Measurements from ENCODE around the gene DNM2. TPM values are rescaled to one million over a fixed set of nuclear protein-coding genes. Genes with fewer than 3 reads are reported as not detected.

DNM2 gene
- total and polyA plus RNA-seq, 10 of the 15 experiments (the other 5 are each of a cell fraction or from before 2014, with no cell fraction given), result 1.2 to 146 (median 68.9) TPM

DNA sequence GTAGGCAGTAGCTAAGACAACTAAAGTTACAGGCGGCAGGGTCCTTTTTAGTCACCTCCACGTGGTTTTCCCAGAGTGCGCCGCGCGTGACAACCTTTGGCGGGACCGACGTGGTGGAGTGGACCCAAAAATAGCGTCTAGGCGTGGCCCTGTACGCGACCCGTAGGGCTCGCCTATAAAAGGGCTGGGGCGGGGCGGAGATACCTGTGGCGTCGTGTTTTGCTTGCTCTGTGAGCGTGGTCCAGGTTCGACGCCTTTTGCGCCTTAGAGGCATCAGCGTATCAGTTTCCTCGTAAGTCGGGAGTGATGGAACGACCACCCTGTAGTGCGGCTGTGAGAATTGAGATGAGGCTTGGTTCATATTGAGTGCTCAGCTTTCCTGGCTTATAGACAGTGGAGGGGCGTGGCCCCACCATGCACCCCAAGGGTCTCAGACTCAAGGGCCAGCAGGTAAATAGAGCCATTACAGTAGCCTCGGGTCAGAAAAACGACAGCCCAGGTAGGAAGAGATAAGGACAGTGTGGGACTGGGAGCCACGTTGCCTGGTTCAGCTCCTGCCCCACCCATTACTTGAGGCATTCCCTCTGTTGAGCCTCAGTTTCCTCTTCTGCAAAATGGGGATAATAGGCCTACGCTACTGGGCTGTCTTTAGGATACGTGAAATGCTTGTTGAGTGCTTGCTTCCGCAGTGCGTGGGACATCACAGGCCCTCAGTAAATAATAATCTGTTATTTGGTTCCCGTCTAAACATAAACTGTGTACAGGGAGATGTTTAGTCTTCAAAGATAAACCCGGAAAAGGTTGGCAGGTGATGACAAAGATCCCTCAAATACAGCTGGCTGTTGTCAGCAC lies 118.8 kb downstream of the DNM2 start (continued):
- TF ChIP-seq, protein P1, sequence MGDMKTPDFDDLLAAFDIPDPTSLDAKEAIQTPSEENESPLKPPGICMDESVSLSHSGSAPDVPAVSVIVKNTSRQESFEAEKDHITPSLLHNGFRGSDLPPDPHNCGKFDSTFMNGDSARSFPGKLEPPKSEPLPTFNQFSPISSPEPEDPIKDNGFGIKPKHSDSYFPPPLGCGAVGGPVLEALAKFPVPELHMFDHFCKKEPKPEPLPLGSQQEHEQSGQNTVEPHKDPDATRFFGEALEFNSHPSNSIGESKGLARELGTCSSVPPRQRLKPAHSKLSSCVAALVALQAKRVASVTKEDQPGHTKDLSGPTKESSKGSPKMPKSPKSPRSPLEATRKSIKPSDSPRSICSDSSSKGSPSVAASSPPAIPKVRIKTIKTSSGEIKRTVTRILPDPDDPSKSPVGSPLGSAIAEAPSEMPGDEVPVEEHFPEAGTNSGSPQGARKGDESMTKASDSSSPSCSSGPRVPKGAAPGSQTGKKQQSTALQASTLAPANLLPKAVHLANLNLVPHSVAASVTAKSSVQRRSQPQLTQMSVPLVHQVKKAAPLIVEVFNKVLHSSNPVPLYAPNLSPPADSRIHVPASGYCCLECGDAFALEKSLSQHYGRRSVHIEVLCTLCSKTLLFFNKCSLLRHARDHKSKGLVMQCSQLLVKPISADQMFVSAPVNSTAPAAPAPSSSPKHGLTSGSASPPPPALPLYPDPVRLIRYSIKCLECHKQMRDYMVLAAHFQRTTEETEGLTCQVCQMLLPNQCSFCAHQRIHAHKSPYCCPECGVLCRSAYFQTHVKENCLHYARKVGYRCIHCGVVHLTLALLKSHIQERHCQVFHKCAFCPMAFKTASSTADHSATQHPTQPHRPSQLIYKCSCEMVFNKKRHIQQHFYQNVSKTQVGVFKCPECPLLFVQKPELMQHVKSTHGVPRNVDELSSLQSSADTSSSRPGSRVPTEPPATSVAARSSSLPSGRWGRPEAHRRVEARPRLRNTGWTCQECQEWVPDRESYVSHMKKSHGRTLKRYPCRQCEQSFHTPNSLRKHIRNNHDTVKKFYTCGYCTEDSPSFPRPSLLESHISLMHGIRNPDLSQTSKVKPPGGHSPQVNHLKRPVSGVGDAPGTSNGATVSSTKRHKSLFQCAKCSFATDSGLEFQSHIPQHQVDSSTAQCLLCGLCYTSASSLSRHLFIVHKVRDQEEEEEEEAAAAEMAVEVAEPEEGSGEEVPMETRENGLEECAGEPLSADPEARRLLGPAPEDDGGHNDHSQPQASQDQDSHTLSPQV (IDR thresholded peaks at IDR 0.05), result peak; percentile 92
- no peak for TF ChIP-seq WRNIP1 (IDR thresholded peaks at IDR 0.05; ENCODE audit: borderline replicate concordance, low read depth, low read length)
- TF ChIP-seq, protein P2, sequence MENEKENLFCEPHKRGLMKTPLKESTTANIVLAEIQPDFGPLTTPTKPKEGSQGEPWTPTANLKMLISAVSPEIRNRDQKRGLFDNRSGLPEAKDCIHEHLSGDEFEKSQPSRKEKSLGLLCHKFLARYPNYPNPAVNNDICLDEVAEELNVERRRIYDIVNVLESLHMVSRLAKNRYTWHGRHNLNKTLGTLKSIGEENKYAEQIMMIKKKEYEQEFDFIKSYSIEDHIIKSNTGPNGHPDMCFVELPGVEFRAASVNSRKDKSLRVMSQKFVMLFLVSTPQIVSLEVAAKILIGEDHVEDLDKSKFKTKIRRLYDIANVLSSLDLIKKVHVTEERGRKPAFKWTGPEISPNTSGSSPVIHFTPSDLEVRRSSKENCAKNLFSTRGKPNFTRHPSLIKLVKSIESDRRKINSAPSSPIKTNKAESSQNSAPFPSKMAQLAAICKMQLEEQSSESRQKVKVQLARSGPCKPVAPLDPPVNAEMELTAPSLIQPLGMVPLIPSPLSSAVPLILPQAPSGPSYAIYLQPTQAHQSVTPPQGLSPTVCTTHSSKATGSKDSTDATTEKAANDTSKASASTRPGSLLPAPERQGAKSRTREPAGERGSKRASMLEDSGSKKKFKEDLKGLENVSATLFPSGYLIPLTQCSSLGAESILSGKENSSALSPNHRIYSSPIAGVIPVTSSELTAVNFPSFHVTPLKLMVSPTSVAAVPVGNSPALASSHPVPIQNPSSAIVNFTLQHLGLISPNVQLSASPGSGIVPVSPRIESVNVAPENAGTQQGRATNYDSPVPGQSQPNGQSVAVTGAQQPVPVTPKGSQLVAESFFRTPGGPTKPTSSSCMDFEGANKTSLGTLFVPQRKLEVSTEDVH (IDR thresholded peaks at IDR 0.05; ENCODE audit: low read depth, partially characterized antibody), result no peak
- peak; percentile 89; the same call in 1 of the 2 replicates for TF ChIP-seq MXI1 (IDR thresholded peaks at IDR 0.05; ENCODE audit: low read depth, low read length)
- 0 out of 2 replicates have a peak, but pooled peaks have one; percentile 22 for TF ChIP-seq MTA2 (IDR thresholded peaks at IDR 0.05; ENCODE audit: low read depth)
- TF ChIP-seq ZZZ3 (IDR thresholded peaks at IDR 0.05; ENCODE audit: control insufficient read depth, insufficient read length, low read depth), result no peak
- no peak for TF ChIP-seq GABPA (IDR thresholded peaks at IDR 0.05; ENCODE audit: low read depth)
- 0 out of 2 replicates have a peak, but pooled peaks have one; percentile 5 for TF ChIP-seq RUNX3 (IDR thresholded peaks at IDR 0.05; ENCODE audit: low read length)
- TF ChIP-seq, protein P3, sequence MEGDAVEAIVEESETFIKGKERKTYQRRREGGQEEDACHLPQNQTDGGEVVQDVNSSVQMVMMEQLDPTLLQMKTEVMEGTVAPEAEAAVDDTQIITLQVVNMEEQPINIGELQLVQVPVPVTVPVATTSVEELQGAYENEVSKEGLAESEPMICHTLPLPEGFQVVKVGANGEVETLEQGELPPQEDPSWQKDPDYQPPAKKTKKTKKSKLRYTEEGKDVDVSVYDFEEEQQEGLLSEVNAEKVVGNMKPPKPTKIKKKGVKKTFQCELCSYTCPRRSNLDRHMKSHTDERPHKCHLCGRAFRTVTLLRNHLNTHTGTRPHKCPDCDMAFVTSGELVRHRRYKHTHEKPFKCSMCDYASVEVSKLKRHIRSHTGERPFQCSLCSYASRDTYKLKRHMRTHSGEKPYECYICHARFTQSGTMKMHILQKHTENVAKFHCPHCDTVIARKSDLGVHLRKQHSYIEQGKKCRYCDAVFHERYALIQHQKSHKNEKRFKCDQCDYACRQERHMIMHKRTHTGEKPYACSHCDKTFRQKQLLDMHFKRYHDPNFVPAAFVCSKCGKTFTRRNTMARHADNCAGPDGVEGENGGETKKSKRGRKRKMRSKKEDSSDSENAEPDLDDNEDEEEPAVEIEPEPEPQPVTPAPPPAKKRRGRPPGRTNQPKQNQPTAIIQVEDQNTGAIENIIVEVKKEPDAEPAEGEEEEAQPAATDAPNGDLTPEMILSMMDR (IDR thresholded peaks at IDR 0.05 in 2 of 3, conservative IDR thresholded peaks at IDR 0.05 in 1 of 3; ENCODE audit: control insufficient read depth in 2 of 3, extremely low read depth in 1 of 3, insufficient read depth in 1 of 3, low read depth in 3 of 3, low read length in 3 of 3), result no peak
- TF ChIP-seq, protein P4, sequence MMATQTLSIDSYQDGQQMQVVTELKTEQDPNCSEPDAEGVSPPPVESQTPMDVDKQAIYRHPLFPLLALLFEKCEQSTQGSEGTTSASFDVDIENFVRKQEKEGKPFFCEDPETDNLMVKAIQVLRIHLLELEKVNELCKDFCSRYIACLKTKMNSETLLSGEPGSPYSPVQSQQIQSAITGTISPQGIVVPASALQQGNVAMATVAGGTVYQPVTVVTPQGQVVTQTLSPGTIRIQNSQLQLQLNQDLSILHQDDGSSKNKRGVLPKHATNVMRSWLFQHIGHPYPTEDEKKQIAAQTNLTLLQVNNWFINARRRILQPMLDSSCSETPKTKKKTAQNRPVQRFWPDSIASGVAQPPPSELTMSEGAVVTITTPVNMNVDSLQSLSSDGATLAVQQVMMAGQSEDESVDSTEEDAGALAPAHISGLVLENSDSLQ (IDR thresholded peaks at IDR 0.05), result no peak
- no peak for TF ChIP-seq EP300 (IDR thresholded peaks at IDR 0.05; ENCODE audit: borderline replicate concordance in 1 of 2, control insufficient read depth in 1 of 2, low read depth in 2 of 2, low read length in 2 of 2)
- TF ChIP-seq RFX5 (IDR thresholded peaks at IDR 0.05; ENCODE audit: low read depth, low read length), result no peak
- TF ChIP-seq, protein P5, sequence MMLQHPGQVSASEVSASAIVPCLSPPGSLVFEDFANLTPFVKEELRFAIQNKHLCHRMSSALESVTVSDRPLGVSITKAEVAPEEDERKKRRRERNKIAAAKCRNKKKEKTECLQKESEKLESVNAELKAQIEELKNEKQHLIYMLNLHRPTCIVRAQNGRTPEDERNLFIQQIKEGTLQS (IDR thresholded peaks at IDR 0.05; ENCODE audit: borderline replicate concordance, extremely low read depth, low read depth, low read length), result peak; percentile 72
- TF ChIP-seq, protein P6, sequence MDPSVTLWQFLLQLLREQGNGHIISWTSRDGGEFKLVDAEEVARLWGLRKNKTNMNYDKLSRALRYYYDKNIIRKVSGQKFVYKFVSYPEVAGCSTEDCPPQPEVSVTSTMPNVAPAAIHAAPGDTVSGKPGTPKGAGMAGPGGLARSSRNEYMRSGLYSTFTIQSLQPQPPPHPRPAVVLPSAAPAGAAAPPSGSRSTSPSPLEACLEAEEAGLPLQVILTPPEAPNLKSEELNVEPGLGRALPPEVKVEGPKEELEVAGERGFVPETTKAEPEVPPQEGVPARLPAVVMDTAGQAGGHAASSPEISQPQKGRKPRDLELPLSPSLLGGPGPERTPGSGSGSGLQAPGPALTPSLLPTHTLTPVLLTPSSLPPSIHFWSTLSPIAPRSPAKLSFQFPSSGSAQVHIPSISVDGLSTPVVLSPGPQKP (IDR thresholded peaks at IDR 0.05; ENCODE audit: low read depth, low read length), result no peak
- TF ChIP-seq NR2C1 (IDR thresholded peaks at IDR 0.05), result no peak
- TF ChIP-seq ZNF24 (IDR thresholded peaks at IDR 0.05), result no peak
